H9 (cell line): ENCODE data around the gene EHHADH. TPM values are rescaled to one million over a fixed set of nuclear protein-coding genes. Genes with fewer than 3 reads are reported as not detected.
A peak's percentile ranks its signal among the peaks of the same experiment; 100 is the strongest.

ENCODE experiments used
- DNase-seq: peaks from one replicate; pipeline ENCODE4 v3.0.0-alpha.2; 2017
- H2AFZ ChIP-seq: one replicate; pipeline ENCODE4 v1.6.1; 2013; ENCODE audit warnings: mild to moderate bottlenecking, low read length, control low read depth, moderate library complexity
- H2AK5ac ChIP-seq: 2 replicates; pipeline ENCODE4 v1.6.1; 2013; ENCODE audit warnings: low read length, control low read depth, mixed read lengths; ENCODE audit not compliant: insufficient read length
- H2BK120ac ChIP-seq: one replicate; pipeline ENCODE4 v1.6.1; 2013; ENCODE audit warnings: low read depth, mild to moderate bottlenecking, low read length, control low read depth, inconsistent platforms; ENCODE audit not compliant: poor library complexity, severe bottlenecking
- H2BK12ac ChIP-seq: 2 replicates; pipeline ENCODE4 v1.6.1; 2013; ENCODE audit warnings: low read length, control low read depth, mixed read lengths, low read depth; ENCODE audit not compliant: insufficient read length
- H2BK15ac ChIP-seq: 2 replicates; pipeline ENCODE4 v1.6.1; 2013; ENCODE audit warnings: low read depth, low read length, control low read depth
- H2BK20ac ChIP-seq: one replicate; pipeline ENCODE4 v1.6.1; 2013; ENCODE audit warnings: low read depth, mild to moderate bottlenecking, low read length, control low read depth, inconsistent platforms; ENCODE audit not compliant: poor library complexity, severe bottlenecking
- H2BK5ac ChIP-seq: 2 replicates; pipeline ENCODE4 v1.6.1; 2013; ENCODE audit warnings: low read length, control low read depth, mixed read lengths; ENCODE audit not compliant: insufficient read length
- H3K14ac ChIP-seq: 2 replicates; pipeline ENCODE4 v1.6.1; 2013; ENCODE audit warnings: low read length, control low read depth; ENCODE audit not compliant: insufficient read depth
- H3K18ac ChIP-seq: 2 replicates; pipeline ENCODE4 v1.6.1; 2013; ENCODE audit warnings: low read depth, mild to moderate bottlenecking, mixed read lengths, low read length, control low read depth; ENCODE audit not compliant: insufficient read length
- H3K23ac ChIP-seq: 2 replicates; pipeline ENCODE4 v1.6.1; 2013; ENCODE audit warnings: low read length, control low read depth, mixed read lengths, low read depth; ENCODE audit not compliant: insufficient read length
- H3K23me2 ChIP-seq: 2 replicates; pipeline ENCODE4 v1.6.1; 2013; ENCODE audit warnings: low read depth, mild to moderate bottlenecking, mixed read lengths, low read length, control low read depth; ENCODE audit not compliant: insufficient read length, poor library complexity, severe bottlenecking
- H3K27ac ChIP-seq: 2 replicates; pipeline ENCODE4 v1.5.1; 2013; ENCODE audit warnings: low read length, control low read depth, mixed read lengths, low read depth; ENCODE audit not compliant: insufficient read length
- H3K27me3 ChIP-seq: 2 replicates; pipeline ENCODE4 v1.6.1; 2013; ENCODE audit warnings: low read length, control low read depth, inconsistent platforms; ENCODE audit not compliant: insufficient read depth
- H3K4ac ChIP-seq: 2 replicates; pipeline ENCODE4 v1.6.1; 2013; ENCODE audit warnings: low read depth, mild to moderate bottlenecking, control low read depth, inconsistent platforms, low read length, moderate library complexity
- H3K4me1 ChIP-seq: 2 replicates; pipeline ENCODE4 v1.6.1; 2013; ENCODE audit warnings: low read length, control low read depth, inconsistent platforms; ENCODE audit not compliant: insufficient read depth
- H3K4me2 ChIP-seq: 2 replicates; pipeline ENCODE4 v1.6.1; 2013; ENCODE audit warnings: low read length, control low read depth, mixed read lengths; ENCODE audit not compliant: insufficient read length, insufficient read depth
- H3K56ac ChIP-seq: 2 replicates; pipeline ENCODE4 v1.6.1; 2013; ENCODE audit warnings: low read depth, mild to moderate bottlenecking, mixed read lengths, low read length, control low read depth; ENCODE audit not compliant: insufficient read length
- H3K79me1 ChIP-seq: 2 replicates; pipeline ENCODE4 v1.6.1; 2013; ENCODE audit warnings: low read depth, mild to moderate bottlenecking, moderate library complexity, low read length, control low read depth, inconsistent platforms; ENCODE audit not compliant: insufficient read depth, poor library complexity, severe bottlenecking
- H3K79me2 ChIP-seq: 2 replicates; pipeline ENCODE4 v1.6.1; 2013; ENCODE audit warnings: low read length, control low read depth, inconsistent platforms; ENCODE audit not compliant: insufficient read depth
- H3K9ac ChIP-seq: 2 replicates; pipeline ENCODE4 v1.6.1; 2013; ENCODE audit warnings: low read length, control low read depth, mixed read lengths; ENCODE audit not compliant: insufficient read length; ENCODE audit errors: extremely low read depth
- H3K9me3 ChIP-seq: one replicate; pipeline ENCODE4 v1.6.1; 2013; ENCODE audit warnings: low read depth, low read length, inconsistent platforms; ENCODE audit not compliant: control insufficient read depth
- H3T11ph ChIP-seq: one replicate; pipeline ENCODE4 v1.6.1; 2013; ENCODE audit warnings: mild to moderate bottlenecking, low read length, control low read depth, inconsistent platforms
- H4K20me1 ChIP-seq: one replicate; pipeline ENCODE4 v1.6.1; 2013; ENCODE audit not compliant: control insufficient read depth, insufficient read length, insufficient read depth
- H4K5ac ChIP-seq: 2 replicates; pipeline ENCODE4 v1.6.1; 2013; ENCODE audit warnings: low read depth, mild to moderate bottlenecking, mixed read lengths, low read length, control low read depth; ENCODE audit not compliant: insufficient read length
- H4K8ac ChIP-seq: replicated peaks from 2 replicates; pipeline ENCODE4 v1.6.1; 2013; ENCODE audit warnings: low read length, control low read depth, mixed read lengths, low read depth; ENCODE audit not compliant: insufficient read length
- H4K91ac ChIP-seq: 2 replicates; pipeline ENCODE4 v1.6.1; 2013; ENCODE audit warnings: low read depth, mild to moderate bottlenecking, moderate library complexity, mixed read lengths, low read length, control low read depth; ENCODE audit not compliant: insufficient read length
- H3K27ac Mint-ChIP-seq, 3 experiments: 2 replicates in 2 of 3; 3 replicates in 1 of 3; pipeline ENCODE4 v1.8.0; 2020 to 2021; ENCODE audit warnings: mixed read lengths in 3 of 3, mild to moderate bottlenecking in 1 of 3, moderate library complexity in 1 of 3
- H3K27me3 Mint-ChIP-seq: 2 replicates; pipeline ENCODE4 v1.8.0; 2021; ENCODE audit warnings: low read depth, mild to moderate bottlenecking, moderate library complexity, mixed read lengths
- H3K36me3 Mint-ChIP-seq, 3 experiments: 2 replicates in 2 of 3; 3 replicates in 1 of 3; pipeline ENCODE4 v1.8.0; 2020 to 2021; ENCODE audit warnings: low read depth in 3 of 3, mixed read lengths in 3 of 3; ENCODE audit not compliant: insufficient read depth in 1 of 3
- H3K4me1 Mint-ChIP-seq, 2 experiments: 2 replicates each; pipeline ENCODE4 v1.8.0; 2020; ENCODE audit warnings: mixed read lengths in 2 of 2
- H3K4me3 Mint-ChIP-seq, 2 experiments: 2 replicates in 1 of 2; 3 replicates in 1 of 2; pipeline ENCODE4 v1.8.0; 2020 to 2021; ENCODE audit warnings: mild to moderate bottlenecking in 2 of 2, mixed read lengths in 2 of 2, moderate library complexity in 1 of 2
- H3K9me3 Mint-ChIP-seq, 2 experiments: 2 replicates in 1 of 2; 3 replicates in 1 of 2; pipeline ENCODE4 v1.8.0; 2020; ENCODE audit warnings: mild to moderate bottlenecking in 2 of 2, mixed read lengths in 2 of 2, moderate library complexity in 1 of 2
- WGBS: extraction: QIAGEN DNeasy Blood & Tissue Kit; methylation state at CpG from one replicate; pipeline ENCODE4 v1.1.7; 2013; ENCODE audit warnings: missing lambda C conversion rate, low lambda C conversion rate, mixed read lengths; ENCODE audit not compliant: insufficient read length; ENCODE audit errors: extremely low coverage; 5-methylcytosine and 5-hydroxymethylcytosine counted together
- total RNA-seq: library from RNA; stranded (reverse); gene quantifications from 2 replicates; pipeline ENCODE4 v1.2.1, GENCODE V29; 2021
- TF ChIP-seq, protein P1 (sequence below): fragments of 200-600 bp; sonication (generic); conservative IDR thresholded peaks from 3 replicates; pipeline ENCODE4 v1.8.0; 2021; ENCODE audit warnings: antibody characterized with exemption, mild to moderate bottlenecking

EHHADH gene
- total RNA-seq, 1 experiment from 2014 or later = 2.1 TPM

DNA sequence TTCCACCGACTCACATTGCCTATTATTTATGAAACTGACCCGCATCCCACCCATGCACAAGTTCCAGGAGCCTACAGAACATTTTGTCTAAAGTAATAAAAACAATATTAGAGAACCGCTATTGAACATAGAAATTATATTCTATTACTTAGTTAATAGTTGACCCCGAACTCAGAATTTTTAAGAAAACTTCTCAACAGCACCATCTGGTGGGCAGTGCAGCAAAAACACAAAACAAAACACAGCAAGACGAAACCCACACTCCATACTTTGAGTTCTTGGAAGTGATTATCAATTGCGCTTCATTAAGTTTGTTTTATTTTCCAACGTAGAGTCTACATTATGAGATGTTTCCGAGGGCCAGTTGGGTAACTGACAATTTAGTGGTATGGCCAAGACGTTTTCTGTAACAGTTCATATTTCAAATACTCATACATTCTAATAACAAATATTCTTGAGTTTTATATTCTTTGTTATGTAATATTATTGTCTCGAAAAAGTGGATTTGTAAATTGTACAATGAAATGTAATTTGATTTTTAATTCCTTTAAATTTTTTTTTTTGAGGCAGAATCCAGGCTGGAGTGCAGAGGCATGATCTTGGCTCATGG, 77.0 kb downstream of the EHHADH start:
- H2BK15ac ChIP-seq = no peak overlapping the region
- H3K27me3 ChIP-seq = no peaks in the 10 kb centered on the region
- H2AFZ ChIP-seq = no peak overlapping the region
- no peak overlapping the region for H3K27ac ChIP-seq
- TF ChIP-seq, protein P1, sequence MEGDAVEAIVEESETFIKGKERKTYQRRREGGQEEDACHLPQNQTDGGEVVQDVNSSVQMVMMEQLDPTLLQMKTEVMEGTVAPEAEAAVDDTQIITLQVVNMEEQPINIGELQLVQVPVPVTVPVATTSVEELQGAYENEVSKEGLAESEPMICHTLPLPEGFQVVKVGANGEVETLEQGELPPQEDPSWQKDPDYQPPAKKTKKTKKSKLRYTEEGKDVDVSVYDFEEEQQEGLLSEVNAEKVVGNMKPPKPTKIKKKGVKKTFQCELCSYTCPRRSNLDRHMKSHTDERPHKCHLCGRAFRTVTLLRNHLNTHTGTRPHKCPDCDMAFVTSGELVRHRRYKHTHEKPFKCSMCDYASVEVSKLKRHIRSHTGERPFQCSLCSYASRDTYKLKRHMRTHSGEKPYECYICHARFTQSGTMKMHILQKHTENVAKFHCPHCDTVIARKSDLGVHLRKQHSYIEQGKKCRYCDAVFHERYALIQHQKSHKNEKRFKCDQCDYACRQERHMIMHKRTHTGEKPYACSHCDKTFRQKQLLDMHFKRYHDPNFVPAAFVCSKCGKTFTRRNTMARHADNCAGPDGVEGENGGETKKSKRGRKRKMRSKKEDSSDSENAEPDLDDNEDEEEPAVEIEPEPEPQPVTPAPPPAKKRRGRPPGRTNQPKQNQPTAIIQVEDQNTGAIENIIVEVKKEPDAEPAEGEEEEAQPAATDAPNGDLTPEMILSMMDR = peak; percentile 82
- H3K23ac ChIP-seq = no peak overlapping the region
- H2BK5ac ChIP-seq = no peak overlapping the region
- H4K20me1 ChIP-seq = no peaks in the 10 kb centered on the region
- H3K79me1 ChIP-seq = no peaks in the 10 kb centered on the region
- H3K27me3 Mint-ChIP-seq = no peaks in the 10 kb centered on the region
- peak; percentile 35 for DNase-seq
- no peak overlapping the region for H3T11ph ChIP-seq
- no peak overlapping the region for H2AK5ac ChIP-seq
- no peaks in the 10 kb centered on the region for H3K9me3 ChIP-seq
- H3K4ac ChIP-seq = no peak overlapping the region
- no peaks in the 10 kb centered on the region for H3K4me1 ChIP-seq
- no peak overlapping the region for H4K91ac ChIP-seq
- no peaks in the 10 kb centered on the region for H3K79me2 ChIP-seq
- H3K4me3 Mint-ChIP-seq = no peak overlapping the region
- H3K9me3 Mint-ChIP-seq = no peaks in the 10 kb centered on the region
- H2BK20ac ChIP-seq = no peak overlapping the region
- H3K4me2 ChIP-seq = no peak overlapping the region
- H3K56ac ChIP-seq = no peak overlapping the region
- no peak overlapping the region for H3K27ac Mint-ChIP-seq
- H2BK120ac ChIP-seq = no peak overlapping the region
- no peak overlapping the region for H3K14ac ChIP-seq
- no peak overlapping the region for H3K9ac ChIP-seq
- H2BK12ac ChIP-seq = no peak overlapping the region
- no peak overlapping the region for H3K18ac ChIP-seq
- no peaks in the 10 kb centered on the region for H3K23me2 ChIP-seq
- H3K36me3 Mint-ChIP-seq = no peaks in the 10 kb centered on the region
- H3K4me1 Mint-ChIP-seq = peaks cover 12 to 20% of the 10 kb centered on the region in 2 experiments
- H4K5ac ChIP-seq = no peak overlapping the region
- H4K8ac ChIP-seq = no peak overlapping the region
- no CpG with 5 or more reads among the region's 10 CpGs for WGBS
